ENCODE results near the gene CRYGN. TPM values are rescaled to one million over a fixed set of nuclear protein-coding genes. Genes with fewer than 3 reads are reported as not detected.
A peak's percentile ranks its signal among the peaks of the same experiment; 100 is the strongest.

CRYGN gene
- total and polyA plus RNA-seq, 12 donors, result 0.07 to 0.72 (median 0.22) TPM; not detected in 8

- H3K9me3 ChIP-seq, result peaks cover 0 to 19% (median 0%) of the 10 kb centered on the region in 11 donors
- peak in 1 of 8 donors; percentile 7 for ATAC-seq
- 69 to 71% methylated on average over 10 of the region's 10 CpGs for WGBS, 2 donors
- no peak for DNase-seq
- no peaks in the 10 kb centered on the region for H3K36me3 ChIP-seq
- peak overlapping the region in 1 of 10 donors; percentile 20 for H3K27ac ChIP-seq
- no peak for TF ChIP-seq CTCF (IDR thresholded peaks at IDR 0.05)
- peaks cover 0 to 25% (median 0%) of the 10 kb centered on the region in 9 donors for H3K4me1 ChIP-seq
- intact Hi-C loops (cut with DNase I), result no loop called here
- H3K27me3 ChIP-seq, result peaks cover 0 to 39% (median 20%) of the 10 kb centered on the region in 7 donors
- H3K4me3 ChIP-seq, result no peak overlapping the region
Observed at GRCh38 chr7:151416112-151416940, 23.6 kb downstream of the CRYGN start.

- Histone ChIP-seq H3K9me3 (peaks cover 0 to 19% (median 0%) of the 10 kb centered on the region in 11 donors), H3K27ac (no peak overlapping the region), H3K27me3 (peaks cover 0 to 47% (median 28%) of the 10 kb centered on the region in 7 donors), H3K4me1 (peaks cover 0 to 25% (median under 1%) of the 10 kb centered on the region in 9 donors), H3K36me3 (no peaks in the 10 kb centered on the region), H3K4me3 (no peak overlapping the region)
- DNase-seq (no peak), ATAC-seq (no peak)
- no peak for TF ChIP-seq CTCF (IDR thresholded peaks at IDR 0.05)
- intact Hi-C loops (cut with DNase I), result no loop called here
- WGBS, 2 donors, result 78 to 83% methylated on average over 3 of the region's 3 CpGs
Observed at GRCh38 chr7:151415375-151416105, 24.4 kb downstream of the CRYGN start.

GRCh38 chr7:151413241-151413640 is 26.7 kb downstream of the CRYGN start:
- Histone ChIP-seq H3K27ac (no peak overlapping the region), H3K27me3 (peaks cover 6 to 70% (median 51%) of the 10 kb centered on the region in 7 donors), H3K9me3 (no peaks in the 10 kb centered on the region), H3K4me1 (peaks cover 3 to 46% (median 21%) of the 10 kb centered on the region in 9 donors), H3K36me3 (no peaks in the 10 kb centered on the region), H3K4me3 (no peak overlapping the region)
- WGBS, 2 donors, result 88 to 91% methylated on average over 4 of the region's 4 CpGs
- DNase-seq (no peak), ATAC-seq (no peak)
- TF ChIP-seq CTCF (IDR thresholded peaks at IDR 0.05), result no peak
- intact Hi-C loops (cut with DNase I), result no loop called here

- TF ChIP-seq CTCF (IDR thresholded peaks at IDR 0.05), result no peak
- WGBS, 2 donors, result 73 to 75% methylated on average over 4 of the region's 4 CpGs
- Histone ChIP-seq H3K4me3 (no peak overlapping the region), H3K4me1 (peaks cover 3 to 43% (median 21%) of the 10 kb centered on the region in 9 donors), H3K36me3 (no peaks in the 10 kb centered on the region), H3K27me3 (peaks cover 6 to 78% (median 57%) of the 10 kb centered on the region in 7 donors), H3K27ac (no peak overlapping the region), H3K9me3 (no peaks in the 10 kb centered on the region)
- no peak for ATAC-seq
- intact Hi-C loops (cut with DNase I), result no loop called here
- DNase-seq, result no peak
Observed at GRCh38 chr7:151412318-151412717, 27.6 kb downstream of the CRYGN start.

Measured in heart right ventricle (tissue), 16 donors.